ENCODE results near the gene DNAJC1. TPM values are rescaled to one million over a fixed set of nuclear protein-coding genes. Genes with fewer than 3 reads are reported as not detected.

DNAJC1 gene
- total and polyA plus RNA-seq, 10 of the 15 experiments (the other 5 are each of a cell fraction or from before 2014, with no cell fraction given) = 2.5 to 39.3 (median 20.4) TPM

- RAD21 ChIA-PET (ENCODE audit: unreplicated experiment) = no interaction called here
- no peaks in the 10 kb centered on the region for H3K79me2 ChIP-seq (ENCODE audit: control insufficient read depth, insufficient read depth, low read length)
- 98% methylated on average over 2 of the region's 2 CpGs for WGBS (ENCODE audit: insufficient coverage, insufficient replicate concordance, low lambda C conversion rate, missing lambda C conversion rate)
- no peak overlapping the region for H2AFZ ChIP-seq (ENCODE audit: control insufficient read depth, low read depth, low read length)
- CTCF ChIA-PET = interaction anchor here (0.6 kb wide), 1 partner anchor 416 kb away, joined by 4 read pairs; no protein-coding TSS in a partner anchor
- in situ Hi-C loops (cut with MboI) = loop anchor here (10.0 kb wide), 1 partner anchor 447 kb away; no protein-coding TSS in a partner anchor
- no peak for DNase-seq (ENCODE audit: low read depth, low spot score)
- no peaks in the 10 kb centered on the region for H3K9me3 ChIP-seq (replicated peaks; ENCODE audit: control insufficient read depth, insufficient read depth, low read length)
- H3K27ac ChIP-seq (ENCODE audit: control insufficient read depth, insufficient read depth) = no peak overlapping the region
- H3K4me3 ChIP-seq = no peak overlapping the region
- ATAC-seq = no peak
- TF ChIP-seq KAT2A (conservative IDR thresholded peaks at IDR 0.05; ENCODE audit: control insufficient read depth, low read depth, low read length) (no peak), ZZZ3 (IDR thresholded peaks at IDR 0.05; ENCODE audit: control insufficient read depth, insufficient read length, low read depth) (no peak)
- intact Hi-C loops (cut with micrococcal nuclease; ENCODE audit: unreplicated experiment) = no loop called here
- POLR2A ChIA-PET = no interaction called here
- BruUV-seq (replicated peaks) = TSS peak; percentile 11
- SMC1A ChIA-PET (ENCODE audit: uncharacterized antibody, unreplicated experiment) = interaction anchor here (1.3 kb wide), 1 partner anchor 85 kb away, joined by 3 read pairs; no protein-coding TSS in a partner anchor
- no peaks in the 10 kb centered on the region for H4K20me1 ChIP-seq (ENCODE audit: control insufficient read depth, insufficient read depth)
- H3K36me3 ChIP-seq (ENCODE audit: control insufficient read depth in 2 of 2, insufficient read depth in 2 of 2, low read length in 1 of 2) = peaks cover 1 to 8% of the 10 kb centered on the region in 2 experiments; a peak in 3 of 4 replicates
- FAIRE-seq = no peak
- no peak overlapping the region for H3K9ac ChIP-seq (ENCODE audit: control insufficient read depth, insufficient read depth, low read length)
- H3K4me1 ChIP-seq (ENCODE audit: control insufficient read depth, insufficient read depth, low read length) = peaks cover 11% of the 10 kb centered on the region
- no peaks in the 10 kb centered on the region for H3K27me3 ChIP-seq (replicated peaks in 1 of 2; ENCODE audit: control insufficient read depth in 2 of 2, insufficient read depth in 2 of 2, low read length in 1 of 2)
- H3K4me2 ChIP-seq (ENCODE audit: control insufficient read depth, insufficient read depth) = no peak overlapping the region
Observed at GRCh38 chr10:21722209-21722608, 281.3 kb downstream of the DNAJC1 start.

DNA sequence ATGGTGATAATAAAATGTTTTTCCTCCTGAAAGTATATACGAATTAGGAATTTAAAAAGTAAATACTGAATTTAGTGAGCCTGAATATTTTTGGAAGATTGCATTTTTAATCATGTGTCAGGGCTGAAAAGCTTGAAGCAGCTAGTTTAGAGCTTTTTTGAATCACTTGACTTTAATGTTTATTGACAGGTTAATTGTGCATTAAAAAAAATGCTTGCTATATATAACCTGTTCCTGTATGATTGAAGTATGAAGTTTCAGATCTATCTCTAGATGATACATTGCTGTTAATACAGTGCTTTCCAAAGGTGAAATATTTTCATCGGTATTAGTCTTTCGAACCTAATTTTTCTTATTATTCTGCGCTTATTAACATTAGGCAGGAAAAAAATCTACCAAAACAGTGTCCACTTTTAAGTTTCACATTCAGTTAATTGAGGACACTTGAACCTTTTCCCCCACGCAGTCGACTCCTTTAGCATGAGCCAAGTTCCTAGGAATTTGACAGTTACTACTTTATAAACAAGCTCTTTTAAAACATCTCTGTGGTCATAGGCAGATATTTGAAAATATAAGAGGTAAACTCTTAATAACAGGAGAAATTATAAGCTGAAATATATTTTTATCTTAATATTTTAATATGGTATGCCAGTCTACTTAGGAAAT, 282.4 kb downstream of the DNAJC1 start:
- Histone ChIP-seq H3K79me2 (ENCODE audit: control insufficient read depth, insufficient read depth, low read length) (no peaks in the 10 kb centered on the region), H3K9ac (ENCODE audit: control insufficient read depth, insufficient read depth, low read length) (no peak overlapping the region), H4K20me1 (ENCODE audit: control insufficient read depth, insufficient read depth) (no peaks in the 10 kb centered on the region), H3K4me1 (ENCODE audit: control insufficient read depth, insufficient read depth, low read length) (peaks cover 11% of the 10 kb centered on the region), H3K36me3 (ENCODE audit: control insufficient read depth in 2 of 2, insufficient read depth in 2 of 2, low read length in 1 of 2) (peaks cover 0 to 8% of the 10 kb centered on the region in 2 experiments; a peak in 2 of 4 replicates), H3K9me3 (replicated peaks; ENCODE audit: control insufficient read depth, insufficient read depth, low read length) (no peaks in the 10 kb centered on the region), H2AFZ (ENCODE audit: control insufficient read depth, low read depth, low read length) (no peak overlapping the region), H3K27me3 (replicated peaks in 1 of 2; ENCODE audit: control insufficient read depth in 2 of 2, insufficient read depth in 2 of 2, low read length in 1 of 2) (no peaks in the 10 kb centered on the region), H3K4me2 (ENCODE audit: control insufficient read depth, insufficient read depth) (no peak overlapping the region), H3K4me3 (no peak overlapping the region), H3K27ac (ENCODE audit: control insufficient read depth, insufficient read depth) (no peak overlapping the region)
- CTCF ChIA-PET = interaction anchor here (0.6 to 2.4 kb wide), 5 partner anchors 9 to 274 kb away, joined by 3 to 12 read pairs (median 5); no protein-coding TSS in a partner anchor
- BruUV-seq (replicated peaks) = no TSS peak
- TF ChIP-seq BCLAF1 (IDR thresholded peaks at IDR 0.05) (no peak), CEBPB (IDR thresholded peaks at IDR 0.05; ENCODE audit: borderline replicate concordance in 1 of 2, low read depth in 2 of 2, low read length in 2 of 2) (no peak), JUND (IDR thresholded peaks at IDR 0.05; ENCODE audit: low read depth, low read length) (no peak)
- RAD21 ChIA-PET (ENCODE audit: unreplicated experiment) = interaction anchor here (0.5 to 1.9 kb wide), 5 partner anchors 10 to 207 kb away, joined by 3 to 5 read pairs (median 4); no protein-coding TSS in a partner anchor
- FAIRE-seq = no peak
- DNase-seq (ENCODE audit: low read depth, low spot score) = no peak
- SMC1A ChIA-PET (ENCODE audit: uncharacterized antibody, unreplicated experiment) = interaction anchor here (0.5 to 2.5 kb wide), 8 partner anchors 10 to 225 kb away, joined by 3 to 15 read pairs (median 4); no protein-coding TSS in a partner anchor
- WGBS (ENCODE audit: insufficient coverage, insufficient replicate concordance, low lambda C conversion rate, missing lambda C conversion rate) = 96% methylated on average over 6 of the region's 6 CpGs
- POLR2A ChIA-PET = interaction anchor here (1.8 kb wide), 1 partner anchor 10 kb away, joined by 6 read pairs; no protein-coding TSS in a partner anchor
- in situ Hi-C loops (cut with MboI) = loop anchor here (10.0 kb wide), 1 partner anchor 446 kb away; no protein-coding TSS in a partner anchor
- intact Hi-C loops (cut with micrococcal nuclease; ENCODE audit: unreplicated experiment) = no loop called here
- no peak for ATAC-seq

All from GM12878 (cell line).